Cardiac fibroblast (primary cell): Measurements from ENCODE around the gene DUS1L.

Experiments used
- DNase-seq, 2 donors: peaks; one replicate each; pipeline versions ENCODE4 v3.0.0 to v3.0.0-alpha.2; 2010; ENCODE audit warnings: low read depth in 2 of 2
- H3K4me3 ChIP-seq, 2 donors: replicated peaks in 1 of 2; 1 replicate in 1 of 2; 2 replicates in 1 of 2; pipeline ENCODE4 v1.5.1; 2011; ENCODE audit warnings: low read depth in 2 of 2, low read length in 2 of 2, mild to moderate bottlenecking in 2 of 2, moderate library complexity in 1 of 2
- CTCF ChIP-seq: IDR thresholded peaks from one replicate; pipeline ENCODE4 v1.5.1; 2011; ENCODE audit warnings: low read depth, mild to moderate bottlenecking, low read length, inconsistent platforms

The DUS1L gene

GRCh38 chr17:82101767-82102679 is 36.4 kb upstream of the DUS1L start:
- H3K4me3 ChIP-seq: no peak overlapping the region
- DNase-seq: no peak
- TF ChIP-seq CTCF: no peak

GRCh38 chr17:82101301-82101715 is 35.7 kb upstream of the DUS1L start:
- no peak for TF ChIP-seq CTCF
- H3K4me3 ChIP-seq: no peak overlapping the region
- no peak for DNase-seq

- no peak overlapping the region for H3K4me3 ChIP-seq
- DNase-seq: no peak
- TF ChIP-seq CTCF: no peak
Observed at GRCh38 chr17:82100502-82101298, 35.1 kb upstream of the DUS1L start.

GRCh38 chr17:82098939-82099763 is 33.5 kb upstream of the DUS1L start:
- no peak for TF ChIP-seq CTCF
- no peak for DNase-seq
- peak overlapping the region; percentile 39 to 56 for H3K4me3 ChIP-seq

- peak within 1 kb of the TSS; percentile 72 to 77 for H3K4me3 ChIP-seq
- DNase-seq: peak; percentile 95 to 98
- TF ChIP-seq CTCF: peak; percentile 39
Observed at GRCh38 chr17:82098169-82098938, 32.8 kb upstream of the DUS1L start, which contains the start of gene FASN. TSS of gene FASN (minus strand) at chr17:82098236. CDS start at chr17:82096445, 1,791 bp downstream.

GRCh38 chr17:82097919-82098168 is 32.2 kb upstream of the DUS1L start:
- DNase-seq: no peak
- TF ChIP-seq CTCF: no peak
- H3K4me3 ChIP-seq: peak overlapping the region; percentile 72 to 77
